Endodermal cell (in vitro differentiated cells): ENCODE measurements around the gene LRRC9. TPM values are rescaled to one million over a fixed set of nuclear protein-coding genes. Genes with fewer than 3 reads are reported as not detected.

ENCODE experiments used
- DNase-seq: peaks from one replicate; pipeline ENCODE4 v3.0.0-alpha.2; 2017
- H3K27ac ChIP-seq: 2 replicates; pipeline ENCODE4 v1.5.1; 2013; ENCODE audit warnings: mild to moderate bottlenecking, low read depth, low read length, moderate library complexity
- H3K27me3 ChIP-seq: 2 replicates; pipeline ENCODE4 v1.6.1; 2013; ENCODE audit warnings: mild to moderate bottlenecking, low read length, moderate library complexity; ENCODE audit not compliant: insufficient read depth, control insufficient read depth, poor library complexity, severe bottlenecking
- H3K36me3 ChIP-seq: 2 replicates; pipeline ENCODE4 v1.7.0; 2013; ENCODE audit warnings: mild to moderate bottlenecking, low read length, moderate library complexity; ENCODE audit not compliant: control insufficient read depth, insufficient read depth
- H3K4me1 ChIP-seq: one replicate; pipeline ENCODE4 v1.7.0; 2013; ENCODE audit warnings: low read length; ENCODE audit not compliant: control insufficient read depth, insufficient read depth
- H3K4me3 ChIP-seq: 2 replicates; pipeline ENCODE4 v1.5.1; 2013; ENCODE audit warnings: mild to moderate bottlenecking, low read length, moderate library complexity
- H3K9ac ChIP-seq: 2 replicates; pipeline ENCODE4 v1.6.1; 2013; ENCODE audit warnings: mild to moderate bottlenecking, low read length, moderate library complexity; ENCODE audit not compliant: poor library complexity, severe bottlenecking; ENCODE audit errors: extremely low read depth
- H3K9me3 ChIP-seq: 2 replicates; pipeline ENCODE4 v1.6.1; 2013; ENCODE audit warnings: mild to moderate bottlenecking, low read length, moderate library complexity; ENCODE audit not compliant: control insufficient read depth
- H3K27ac Mint-ChIP-seq: 2 replicates; pipeline ENCODE4 v1.8.0; 2020; ENCODE audit warnings: mixed read lengths
- H3K27me3 Mint-ChIP-seq: 2 replicates; pipeline ENCODE4 v1.8.0; 2021; ENCODE audit warnings: mild to moderate bottlenecking, mixed read lengths; ENCODE audit not compliant: insufficient read depth
- H3K36me3 Mint-ChIP-seq: 2 replicates; pipeline ENCODE4 v1.8.0; 2020; ENCODE audit warnings: low read depth, mixed read lengths
- H3K4me1 Mint-ChIP-seq: 2 replicates; pipeline ENCODE4 v1.8.0; 2020; ENCODE audit warnings: mixed read lengths
- H3K4me3 Mint-ChIP-seq: 2 replicates; pipeline ENCODE4 v1.8.0; 2020; ENCODE audit warnings: mild to moderate bottlenecking, moderate library complexity, mixed read lengths
- H3K9me3 Mint-ChIP-seq: 2 replicates; pipeline ENCODE4 v1.8.0; 2020; ENCODE audit warnings: mild to moderate bottlenecking, mixed read lengths
- WGBS, 2 experiments: methylation state at CpG; one replicate each; pipeline versions ENCODE4 v1.1.5 to v1.1.7; 2013; ENCODE audit warnings: missing lambda C conversion rate in 2 of 2, mixed read lengths in 1 of 2; ENCODE audit not compliant: insufficient coverage in 1 of 2, insufficient read length in 1 of 2; 5-methylcytosine and 5-hydroxymethylcytosine counted together
- long read RNA-seq, 4 experiments: library from polyadenylated mRNA in 2 of 4; library from RNA in 1 of 4; library from capped mRNA in 1 of 4; stranded (forward) in 3 of 4; unstranded in 1 of 4; transcript quantifications; one replicate each; pipeline ENCODE4 v2.0.0, GENCODE V29; 2020 to 2021; ENCODE audit warnings: inconsistent platforms in 1 of 4
- polyA plus RNA-seq, 2 experiments: library from polyadenylated mRNA; stranded (reverse); fragments of 50-300 nt; gene quantifications; one replicate each; pipeline ENCODE4 v1.2.3, GENCODE V29; 2013
- total RNA-seq, 2 donors: library from RNA; stranded (reverse); fragmentation: NEBNext Ultra II Directional in 1 of 2; extraction: Animal tissue kit (Norgen Biotek cat#: 25700) in 1 of 2; gene quantifications; 2 replicates in 1 of 2; 3 replicates in 1 of 2; pipeline ENCODE4 v1.2.1, GENCODE V29; 2021
- TF ChIP-seq, protein P1 (sequence below): fragments of 200-600 bp; sonication (generic); conservative IDR thresholded peaks from 2 replicates; pipeline ENCODE4 v1.5.0; 2021; ENCODE audit warnings: antibody characterized with exemption, mild to moderate bottlenecking

The LRRC9 gene
- 1 to 10 TPM; 3.0 to 3.5 TPM for total RNA-seq
- 3.9 TPM for polyA plus RNA-seq (2013, experiment 1 of 2)
- 4.5 TPM for polyA plus RNA-seq (2013, experiment 2 of 2)
- long read RNA-seq, experiment 1, partial matches to known transcripts, result 0 of 2 reads
- long read RNA-seq, experiment 1, other reads (novel, unspliced or antisense), result 2 of 2 reads
- long read RNA-seq, experiment 2, partial matches to known transcripts, result 1 of 12 reads
- long read RNA-seq, experiment 2, other reads (novel, unspliced or antisense), result 11 of 12 reads
- long read RNA-seq, experiment 3, partial matches to known transcripts, result 2 of 7 reads
- long read RNA-seq, experiment 3, other reads (novel, unspliced or antisense), result 5 of 7 reads
- long read RNA-seq, experiment 4, partial matches to known transcripts, result 3 of 8 reads
- long read RNA-seq, experiment 4, other reads (novel, unspliced or antisense), result 5 of 8 reads

DNA sequence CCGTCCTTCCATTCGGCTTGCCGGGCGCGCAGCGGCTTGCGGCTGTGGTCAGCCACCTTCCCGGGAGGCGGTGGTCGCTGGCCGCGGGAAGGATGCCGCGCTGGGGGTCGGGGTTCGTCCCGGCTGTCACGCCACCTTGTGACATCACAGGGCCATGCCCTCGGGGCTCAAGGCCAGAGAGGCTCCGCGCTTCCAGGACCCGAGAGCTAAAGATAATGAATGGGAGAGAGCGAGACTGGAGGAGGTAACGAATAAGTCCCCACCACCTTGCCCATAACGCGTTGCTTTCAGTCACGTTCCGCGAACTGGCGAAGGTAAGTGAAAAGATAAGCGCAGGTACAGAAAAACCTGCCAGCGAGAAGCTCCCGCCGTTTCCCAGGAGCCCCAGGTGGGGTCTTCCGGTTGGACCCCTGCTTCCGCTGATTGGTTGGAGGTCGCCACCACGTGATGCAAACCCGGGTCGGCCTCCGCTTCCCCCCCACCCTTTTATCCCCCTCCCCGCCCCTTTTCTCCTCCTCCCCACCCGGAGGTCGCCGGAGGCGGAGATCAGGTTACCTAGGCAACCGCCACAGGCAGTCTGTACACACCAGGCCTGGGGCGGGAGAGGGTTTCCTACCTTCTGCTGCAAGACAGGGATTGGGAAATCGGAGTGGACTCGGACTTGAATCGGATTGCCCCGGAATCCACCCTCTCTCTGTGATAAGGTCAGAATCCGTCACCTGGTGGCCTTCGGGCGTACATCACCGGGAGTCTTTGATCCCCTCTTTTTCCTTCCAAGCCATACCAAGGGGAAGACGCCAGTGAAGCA, at the start of gene LRRC9:
LRRC9 (plus strand) TSS at position 575 of the 808 bp plus-strand sequence.
- Histone ChIP-seq H3K9me3 (no peaks in the 10 kb centered on the region), H3K36me3 (peaks cover 12% of the 10 kb centered on the region), H3K4me1 (peaks cover 6% of the 10 kb centered on the region), H3K27me3 (no peaks in the 10 kb centered on the region), H3K4me3 (peak within 1 kb of the TSS; percentile 97), H3K27ac (peak within 1 kb of the TSS; percentile 87), H3K9ac (peak within 1 kb of the TSS; percentile 76)
- Mint-ChIP-seq H3K4me1 (peaks cover 8% of the 10 kb centered on the region), H3K27ac (peak within 1 kb of the TSS; percentile 96), H3K27me3 (no peaks in the 10 kb centered on the region), H3K9me3 (no peaks in the 10 kb centered on the region), H3K36me3 (peaks cover 12% of the 10 kb centered on the region), H3K4me3 (peak within 1 kb of the TSS; percentile 69)
- TF ChIP-seq, protein P1, sequence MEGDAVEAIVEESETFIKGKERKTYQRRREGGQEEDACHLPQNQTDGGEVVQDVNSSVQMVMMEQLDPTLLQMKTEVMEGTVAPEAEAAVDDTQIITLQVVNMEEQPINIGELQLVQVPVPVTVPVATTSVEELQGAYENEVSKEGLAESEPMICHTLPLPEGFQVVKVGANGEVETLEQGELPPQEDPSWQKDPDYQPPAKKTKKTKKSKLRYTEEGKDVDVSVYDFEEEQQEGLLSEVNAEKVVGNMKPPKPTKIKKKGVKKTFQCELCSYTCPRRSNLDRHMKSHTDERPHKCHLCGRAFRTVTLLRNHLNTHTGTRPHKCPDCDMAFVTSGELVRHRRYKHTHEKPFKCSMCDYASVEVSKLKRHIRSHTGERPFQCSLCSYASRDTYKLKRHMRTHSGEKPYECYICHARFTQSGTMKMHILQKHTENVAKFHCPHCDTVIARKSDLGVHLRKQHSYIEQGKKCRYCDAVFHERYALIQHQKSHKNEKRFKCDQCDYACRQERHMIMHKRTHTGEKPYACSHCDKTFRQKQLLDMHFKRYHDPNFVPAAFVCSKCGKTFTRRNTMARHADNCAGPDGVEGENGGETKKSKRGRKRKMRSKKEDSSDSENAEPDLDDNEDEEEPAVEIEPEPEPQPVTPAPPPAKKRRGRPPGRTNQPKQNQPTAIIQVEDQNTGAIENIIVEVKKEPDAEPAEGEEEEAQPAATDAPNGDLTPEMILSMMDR, result peak; percentile 37
- 0 to 2% methylated on average over 11 to 56 of the region's 57 CpGs for WGBS, 2 experiments
- DNase-seq, result peak; percentile 98

DNA sequence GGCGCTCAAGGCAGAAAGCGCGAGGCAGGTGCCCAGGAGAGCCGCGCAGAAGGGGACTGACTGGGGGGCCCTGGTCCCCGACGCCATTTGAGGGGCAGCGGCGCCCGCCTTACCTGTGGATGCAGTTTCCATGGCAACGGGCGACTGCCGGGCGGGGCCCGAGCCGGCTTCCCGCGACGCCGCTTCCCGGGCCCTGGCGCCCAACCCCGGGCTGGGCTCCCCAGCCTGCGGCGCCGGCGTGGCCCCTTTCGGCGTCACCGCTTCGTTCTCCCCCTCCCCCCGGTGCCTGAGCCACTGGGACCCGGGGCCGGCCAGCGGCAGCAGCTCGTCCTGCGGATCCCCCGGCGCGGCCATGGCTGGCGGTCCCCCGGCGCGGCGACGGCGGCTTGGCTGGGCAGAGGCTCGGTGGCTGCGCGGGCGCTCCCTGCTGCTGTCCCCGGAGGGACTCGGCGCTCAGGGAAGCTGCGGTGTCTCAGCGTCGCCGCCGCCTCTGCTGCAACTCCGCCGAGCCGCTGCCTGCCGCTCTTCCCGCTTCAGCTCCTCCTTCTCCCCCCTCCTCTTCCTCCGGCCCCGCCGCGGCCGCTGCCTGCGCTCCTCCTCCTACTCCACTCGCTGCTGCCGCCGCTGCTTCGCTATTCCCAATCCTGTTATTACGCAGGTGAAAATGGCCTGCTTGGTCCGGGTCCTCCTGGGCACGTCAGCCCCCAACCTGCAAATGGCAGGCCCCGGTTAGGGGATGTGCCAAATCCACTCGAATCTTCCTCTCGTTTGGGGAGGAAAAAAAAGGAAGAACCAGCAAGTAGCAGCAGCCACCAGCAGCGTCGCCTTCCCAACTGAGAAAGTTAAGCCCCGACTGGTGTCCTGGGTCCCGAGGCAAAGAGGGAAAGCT, 49.4 kb upstream of the LRRC9 start, which contains the start of gene RTN1:
RTN1 (minus strand) TSS at position 500 of the 889 bp plus-strand sequence; CDS start at position 354, 146 bp downstream.
- 0 to 1% methylated on average over 30 to 84 of the region's 84 CpGs for WGBS, 2 experiments
- Histone ChIP-seq H3K27me3 (peaks cover 73% of the 10 kb centered on the region), H3K4me3 (peak within 1 kb of the TSS; percentile 84), H3K36me3 (no peaks in the 10 kb centered on the region), H3K27ac (no peak within 1 kb of the TSS), H3K9me3 (no peaks in the 10 kb centered on the region), H3K4me1 (no peaks in the 10 kb centered on the region), H3K9ac (no peak within 1 kb of the TSS)
- TF ChIP-seq, protein P1, result peak; percentile 17
- H3K27me3 Mint-ChIP-seq, result peaks cover 90% of the 10 kb centered on the region
- DNase-seq, result peak; percentile 90
- H3K4me3 Mint-ChIP-seq, result peak within 1 kb of the TSS; percentile 75
- peaks cover 7% of the 10 kb centered on the region for H3K4me1 Mint-ChIP-seq
- H3K27ac Mint-ChIP-seq, result no peak within 1 kb of the TSS
- no peaks in the 10 kb centered on the region for H3K9me3 Mint-ChIP-seq
- no peaks in the 10 kb centered on the region for H3K36me3 Mint-ChIP-seq

DNA sequence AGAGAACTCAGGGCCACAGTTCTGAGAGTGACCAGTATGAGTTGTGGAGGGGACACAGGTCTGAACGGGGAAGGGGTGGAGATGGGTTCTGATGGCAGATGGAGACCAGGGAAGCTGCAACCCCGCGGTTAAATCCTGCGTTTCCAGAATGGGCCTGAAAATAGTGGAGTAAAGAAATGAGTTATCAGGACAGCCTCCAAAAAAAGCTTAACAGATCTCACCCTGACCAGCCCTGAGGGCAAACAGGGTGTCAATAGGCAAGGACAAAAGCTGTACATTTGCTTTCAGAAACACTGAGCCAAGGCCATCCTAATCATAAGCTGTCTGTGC, 48.8 kb upstream of the LRRC9 start:
- H3K4me3 ChIP-seq, result peak overlapping the region; percentile 84
- whole genome bisulfite sequencing, 2 experiments, result 0 to 10% methylated on average over 3 to 4 of the region's 4 CpGs
- no peak for DNase-seq
- Mint-ChIP-seq H3K4me1 (peaks cover 7% of the 10 kb centered on the region), H3K9me3 (no peaks in the 10 kb centered on the region), H3K4me3 (peak overlapping the region; percentile 75), H3K27ac (no peak overlapping the region), H3K36me3 (no peaks in the 10 kb centered on the region), H3K27me3 (peaks cover 87% of the 10 kb centered on the region)
- no peaks in the 10 kb centered on the region for H3K36me3 ChIP-seq
- H3K9ac ChIP-seq, result no peak overlapping the region
- H3K4me1 ChIP-seq, result no peaks in the 10 kb centered on the region
- TF ChIP-seq, protein P1, result no peak
- H3K27me3 ChIP-seq, result peaks cover 67% of the 10 kb centered on the region
- H3K27ac ChIP-seq, result no peak overlapping the region
- H3K9me3 ChIP-seq, result no peaks in the 10 kb centered on the region
